GM21447 (cell line): ENCODE measurements around the gene TENT5A.
A peak's percentile ranks its signal among the peaks of the same experiment; 100 is the strongest.

Experiments
- ATAC-seq: cut with Tn5 transposase; IDR thresholded peaks from one replicate; pipeline ENCODE4 v1.9.1; 2021; ENCODE audit not compliant: unreplicated experiment

The TENT5A gene

GRCh38 chr6:81772741-81773140 is 20.3 kb upstream of the TENT5A start:
- peak; percentile 100 for ATAC-seq

- ATAC-seq: no peak
These were observed 18.6 kb upstream of the TENT5A start for GRCh38 chr6:81771097-81771496.

DNA sequence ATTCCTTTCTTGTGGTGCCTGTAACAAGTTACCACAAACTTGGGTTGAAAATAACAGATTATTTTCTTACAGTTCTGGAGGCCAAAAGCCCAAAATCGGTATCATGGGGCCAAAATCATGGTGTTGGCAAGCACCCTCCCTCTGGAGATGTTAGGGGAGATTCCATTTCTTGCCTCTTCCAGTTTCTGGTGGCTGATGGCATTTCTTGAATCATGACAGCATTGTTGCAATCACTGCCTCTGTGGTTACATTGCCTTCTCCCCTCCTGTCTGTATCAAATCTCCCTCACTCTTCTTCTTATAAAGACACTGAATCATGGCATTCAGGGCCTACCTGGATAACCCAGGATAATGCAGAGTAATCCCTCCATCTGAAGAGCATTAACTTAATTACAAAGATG is 17.9 kb upstream of the TENT5A start:
- no peak for ATAC-seq

DNA sequence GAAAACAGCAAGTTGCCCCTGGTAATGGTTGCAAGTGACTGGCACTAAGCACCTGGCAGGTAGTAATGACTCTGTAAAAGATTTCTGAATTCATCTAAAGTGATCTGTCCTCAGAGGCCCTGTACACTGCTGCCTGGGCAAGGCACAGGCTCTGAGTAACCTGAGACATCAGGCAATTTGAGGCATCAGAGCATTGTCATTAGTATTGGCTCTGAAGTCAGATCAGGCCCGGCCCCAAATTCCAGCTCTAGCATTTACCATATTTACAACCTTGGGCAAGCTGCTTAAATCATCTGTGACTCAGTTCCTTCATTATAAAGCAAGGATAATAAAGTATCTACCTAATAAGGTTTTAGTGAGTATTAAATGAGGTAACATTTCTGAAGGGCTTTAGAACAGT is 17.3 kb upstream of the TENT5A start:
- no peak for ATAC-seq

DNA sequence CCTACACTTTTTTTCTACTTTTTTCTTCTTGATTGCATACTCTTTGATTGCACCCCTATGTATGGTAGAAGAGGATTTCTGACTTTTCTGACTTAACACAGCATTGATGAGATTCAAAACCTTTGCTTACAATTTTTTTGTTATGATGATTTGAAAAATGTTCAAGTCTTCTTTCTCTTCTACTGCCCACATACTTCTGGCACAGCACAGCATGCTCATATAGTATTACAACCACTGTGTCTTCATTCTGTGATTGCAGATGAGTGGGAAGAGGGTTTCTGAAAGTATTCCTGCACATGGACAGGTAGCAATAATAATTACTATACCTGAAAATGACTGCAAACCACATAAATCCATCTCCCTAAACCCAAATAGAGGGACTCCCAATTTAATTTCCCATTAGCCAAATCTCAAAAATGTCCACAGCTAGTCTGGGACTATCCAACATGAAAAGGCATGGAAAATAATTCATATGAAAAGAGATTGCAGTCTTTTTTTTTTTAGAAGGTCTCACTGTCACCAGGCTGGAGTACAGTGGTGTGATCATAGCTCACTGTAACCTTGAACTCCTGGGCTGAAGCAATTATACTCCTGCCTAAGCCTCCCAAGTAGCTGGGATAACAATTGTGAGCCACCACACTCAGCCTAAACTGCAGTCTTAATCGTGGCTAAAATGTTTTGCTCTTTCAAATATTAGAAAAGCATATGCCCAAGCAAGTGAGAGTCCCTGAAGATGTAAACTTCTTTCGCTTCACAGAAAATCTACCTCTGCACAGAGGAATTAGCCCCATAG is 15.9 kb upstream of the TENT5A start:
- no peak for ATAC-seq

- no peak for ATAC-seq
These were observed 14.8 kb upstream of the TENT5A start for GRCh38 chr6:81767163-81767891.

DNA sequence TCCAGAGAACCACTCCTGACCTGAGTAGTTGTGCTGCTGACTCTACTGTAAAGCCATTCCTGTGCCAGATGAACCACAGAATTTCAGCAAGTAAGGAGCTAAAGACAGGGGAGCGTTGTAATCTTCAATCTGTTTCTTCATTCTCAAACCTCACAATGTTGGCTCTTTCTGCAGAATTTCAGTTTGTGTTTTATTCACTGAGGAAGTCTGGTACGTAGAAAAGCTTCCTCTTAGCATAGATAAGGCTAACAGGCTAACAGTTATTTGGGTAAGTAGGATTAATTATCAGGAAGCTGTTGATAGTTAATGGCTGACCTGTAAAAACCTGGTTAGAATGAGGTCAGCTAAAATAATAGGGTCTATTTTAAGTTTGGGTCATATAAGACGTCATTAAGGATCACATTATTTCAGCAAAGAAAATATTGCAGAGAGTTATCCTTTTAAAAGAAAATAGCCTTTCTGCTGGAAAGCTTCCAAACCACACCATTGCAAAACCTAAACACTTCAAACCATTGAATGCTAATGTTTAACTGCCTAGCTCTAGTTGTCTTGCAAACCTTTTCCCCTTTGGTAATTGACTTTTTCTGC is 14.1 kb upstream of the TENT5A start:
- peak; percentile 74 for ATAC-seq

DNA sequence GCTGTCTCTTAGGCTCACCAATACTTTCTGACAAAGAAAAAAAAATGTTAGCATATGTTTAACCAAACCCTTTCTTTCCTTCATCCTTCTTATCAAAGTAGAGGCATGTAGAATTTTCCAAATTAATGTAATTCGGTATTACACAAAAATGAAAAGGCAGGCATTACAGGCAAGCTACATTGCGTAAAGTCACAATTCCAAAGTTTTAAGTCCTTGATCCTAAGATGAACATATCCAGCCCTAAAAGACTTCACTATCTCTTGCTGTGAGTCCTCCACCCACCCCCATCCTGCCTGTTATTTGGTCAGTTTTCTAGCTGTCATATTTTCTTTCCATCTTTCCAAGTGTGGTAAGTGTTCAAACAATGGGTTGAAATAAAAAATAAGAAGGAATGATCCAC is 12.1 kb upstream of the TENT5A start:
- no peak for ATAC-seq

DNA sequence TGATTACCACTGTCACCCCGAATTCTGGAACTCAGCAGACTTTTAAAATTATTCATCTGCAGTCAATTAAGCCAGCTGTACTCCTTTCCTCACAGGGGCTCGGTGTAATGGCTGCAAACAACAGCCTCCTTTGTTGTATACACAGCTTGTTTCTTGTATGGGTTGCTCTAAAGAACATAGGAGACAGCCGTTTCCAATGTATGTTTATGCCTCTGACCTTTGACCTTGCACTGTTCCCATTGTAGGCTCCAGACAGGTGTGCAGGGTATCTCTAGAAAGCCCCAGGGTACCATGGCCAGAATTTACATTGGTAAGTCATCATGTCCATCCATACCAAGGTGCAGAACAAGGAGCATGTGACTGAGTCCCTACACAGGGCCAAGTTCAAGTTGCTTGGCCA is 11.5 kb upstream of the TENT5A start:
- no peak for ATAC-seq

- ATAC-seq: no peak
These were observed 10.6 kb upstream of the TENT5A start for GRCh38 chr6:81763051-81763450.

DNA sequence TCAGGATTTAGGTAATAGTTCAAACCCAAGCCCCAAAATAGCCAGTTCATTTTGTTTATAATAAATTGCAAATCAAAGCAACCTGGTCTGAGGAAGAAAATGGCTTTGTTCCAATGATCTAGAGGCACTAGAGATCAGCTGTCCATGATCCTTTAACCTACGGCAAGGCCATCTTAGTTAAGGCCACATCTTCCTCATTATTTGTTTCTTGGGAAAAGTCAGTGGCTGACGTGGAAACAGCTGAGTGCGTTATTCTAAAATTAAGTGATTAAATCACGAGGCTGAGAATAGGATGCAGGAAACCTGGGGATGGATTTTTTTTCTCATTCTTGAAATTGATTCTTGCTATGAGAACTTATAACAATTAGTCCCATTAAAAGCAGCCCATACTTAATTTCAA is 10.1 kb upstream of the TENT5A start:
- ATAC-seq: no peak

- no peak for ATAC-seq
These were observed 9.7 kb upstream of the TENT5A start for GRCh38 chr6:81762132-81762531.

DNA sequence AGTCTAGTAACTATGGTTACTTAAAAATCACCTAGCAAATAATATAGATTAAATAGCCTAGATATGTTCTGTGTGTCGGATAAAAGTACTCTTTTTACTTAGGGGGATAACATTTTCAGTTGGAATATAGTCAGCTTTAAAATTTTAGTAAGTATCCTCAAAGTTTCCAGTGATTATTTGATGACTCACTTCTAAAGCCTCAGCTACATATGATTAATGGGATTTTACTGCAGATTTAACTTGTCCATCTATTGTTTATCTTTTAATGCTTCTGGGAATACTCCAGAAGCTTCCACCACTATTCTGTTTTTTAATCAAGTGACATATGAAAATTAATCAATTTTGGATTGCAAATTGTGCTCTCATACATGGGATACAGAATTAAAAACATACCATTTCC is 8.7 kb upstream of the TENT5A start:
- ATAC-seq: no peak

GRCh38 chr6:81759782-81760181 is 7.3 kb upstream of the TENT5A start:
- no peak for ATAC-seq

GRCh38 chr6:81758221-81758620 is 5.7 kb upstream of the TENT5A start:
- no peak for ATAC-seq

GRCh38 chr6:81756690-81757089 is 4.2 kb upstream of the TENT5A start:
- no peak for ATAC-seq

GRCh38 chr6:81755551-81755950 is 3.1 kb upstream of the TENT5A start:
- no peak for ATAC-seq

DNA sequence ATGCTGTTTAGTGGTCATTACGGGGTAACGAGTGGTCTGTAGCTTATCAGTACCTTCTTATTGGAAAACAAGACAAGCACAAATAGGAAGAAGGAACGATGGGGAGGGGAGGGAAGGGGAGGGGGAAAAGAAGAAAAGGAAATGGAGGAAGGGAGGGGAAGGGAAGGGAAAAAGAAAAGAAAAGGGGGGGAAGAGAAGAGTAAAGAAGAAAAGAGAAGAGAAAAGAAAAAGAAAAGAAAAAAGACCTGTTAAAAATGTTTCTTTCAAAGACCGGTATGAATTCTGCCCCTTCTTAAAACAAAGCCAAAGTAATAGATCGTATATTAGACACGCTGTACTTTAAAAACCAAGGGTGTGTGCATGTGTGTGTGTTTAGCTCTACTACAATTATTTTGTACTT is 2.4 kb upstream of the TENT5A start:
- no peak for ATAC-seq

DNA sequence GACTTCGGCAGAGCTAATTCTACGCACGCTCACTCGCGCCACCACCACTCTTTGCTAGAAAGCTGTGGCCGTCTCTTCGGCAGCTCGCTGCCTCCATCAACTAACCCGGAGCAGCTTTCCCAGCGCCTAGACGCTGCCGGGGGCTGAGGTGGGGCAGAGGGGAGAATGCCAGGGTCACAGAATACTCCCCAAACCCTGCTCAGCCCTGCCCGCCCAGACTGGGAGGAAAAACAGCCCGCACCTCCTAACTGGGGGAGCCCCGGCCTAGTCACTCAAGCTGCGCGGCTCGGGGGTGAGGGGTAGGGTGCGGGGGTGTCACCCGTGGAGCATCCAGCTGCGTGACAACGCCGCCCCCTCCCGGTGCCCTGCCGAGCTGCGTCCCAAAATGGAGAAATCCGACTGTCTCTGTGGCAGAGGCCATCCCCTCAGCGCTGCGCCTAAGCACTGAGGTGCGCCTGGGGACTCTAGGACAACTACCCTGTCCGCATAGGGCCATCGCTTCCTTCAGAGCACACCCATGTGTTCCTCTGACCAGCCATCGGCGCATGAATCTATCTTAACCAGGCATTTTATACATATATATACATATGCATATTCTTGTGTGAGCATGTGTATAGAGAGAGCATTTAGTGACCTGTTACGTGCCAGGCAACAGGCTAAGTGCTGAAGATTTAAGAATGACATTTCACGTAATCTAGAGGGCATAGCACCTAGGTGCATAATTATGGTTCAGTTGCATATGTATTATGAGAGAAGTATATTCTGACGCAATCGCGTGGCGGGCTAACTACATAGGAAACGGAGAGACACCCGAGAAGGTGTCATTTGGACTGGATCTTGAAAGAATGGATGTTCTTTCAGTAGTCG is 1.5 kb upstream of the TENT5A start:
- peak; percentile 35 for ATAC-seq

GRCh38 chr6:81752921-81753710 is 635 bp upstream of the TENT5A start:
- ATAC-seq: peak; percentile 38
